GM18508 (cell line): ENCODE measurements around the gene STARD7.

ENCODE experiments used
- ATAC-seq: cut with Tn5 transposase; IDR thresholded peaks from one replicate; pipeline ENCODE4 v1.9.1; 2021; ENCODE audit warnings: moderate number of reproducible peaks; ENCODE audit not compliant: insufficient read depth, unreplicated experiment

The STARD7 gene

DNA sequence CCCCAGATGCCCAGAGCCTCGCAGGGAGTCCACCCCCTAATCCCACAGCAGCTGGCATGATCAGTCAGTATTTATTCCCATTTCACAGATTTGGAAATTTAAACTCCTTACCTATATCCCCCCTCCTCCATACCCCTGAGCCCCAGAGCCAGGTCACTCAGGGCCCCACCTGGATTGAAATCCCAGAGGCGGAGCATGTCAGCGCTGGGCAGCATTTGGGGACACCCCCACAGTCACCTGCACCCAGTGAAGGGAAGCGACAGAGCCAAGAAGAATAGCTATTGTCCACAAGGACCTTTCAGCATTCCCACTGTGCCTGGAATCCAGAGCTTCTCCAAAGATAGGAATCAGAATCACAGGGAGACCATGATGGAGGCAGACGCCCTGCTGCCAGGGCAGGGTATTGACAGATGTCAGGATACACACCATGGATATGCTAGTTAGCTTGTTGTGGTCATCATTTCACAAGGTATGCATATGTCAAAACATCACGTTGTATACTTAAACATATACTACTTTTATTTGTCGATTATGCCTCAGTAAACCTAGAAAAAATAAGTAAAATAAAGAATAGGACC, 69.4 kb downstream of the STARD7 start:
- ATAC-seq, result no peak

GRCh38 chr2:96138179-96139145, 70.2 kb downstream of the STARD7 start, which contains the start of gene ASTL:
Gene ASTL, minus strand, starts transcription at chr2:96138502. Its CDS starts 66 bp downstream, at chr2:96138436.
- no peak for ATAC-seq

- ATAC-seq, result no peak
Measured at GRCh38 chr2:96137321-96138178, 71.1 kb downstream of the STARD7 start.

- ATAC-seq, result no peak
Measured at GRCh38 chr2:96136129-96136720, 72.4 kb downstream of the STARD7 start.

DNA sequence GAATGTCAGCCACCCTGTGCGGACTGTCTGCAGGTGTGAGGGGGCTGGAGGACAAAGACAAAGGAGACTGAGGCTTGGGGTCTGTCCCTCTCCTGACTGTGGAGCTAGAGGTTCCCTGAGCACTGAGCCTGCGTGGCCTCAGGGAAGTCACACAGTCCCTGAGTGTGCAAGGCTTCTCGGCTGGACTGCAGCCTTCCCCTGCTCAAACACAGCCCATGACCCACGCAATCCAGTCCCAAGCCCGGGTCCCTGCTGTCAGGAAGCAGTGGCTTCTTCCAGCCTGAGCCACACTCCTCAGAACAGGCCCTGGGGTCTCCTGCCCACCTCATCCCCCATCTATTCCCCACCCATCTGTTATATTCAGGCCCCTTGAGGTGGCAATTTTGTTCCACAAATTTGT, 73.0 kb downstream of the STARD7 start:
- ATAC-seq, result no peak

GRCh38 chr2:96135171-96135570, 73.5 kb downstream of the STARD7 start:
- ATAC-seq, result no peak
